ENCODE results near the gene CD300H. TPM values are rescaled to one million over a fixed set of nuclear protein-coding genes. Genes with fewer than 3 reads are reported as not detected.
"Not testable (repeated sequence)": the region's sequence is repeated elsewhere in the genome, so short reads cannot be mapped to it uniquely, and the experiment has no call there.

CD300H gene
- total RNA-seq, 1 experiment from 2014 or later = not detected

DNA sequence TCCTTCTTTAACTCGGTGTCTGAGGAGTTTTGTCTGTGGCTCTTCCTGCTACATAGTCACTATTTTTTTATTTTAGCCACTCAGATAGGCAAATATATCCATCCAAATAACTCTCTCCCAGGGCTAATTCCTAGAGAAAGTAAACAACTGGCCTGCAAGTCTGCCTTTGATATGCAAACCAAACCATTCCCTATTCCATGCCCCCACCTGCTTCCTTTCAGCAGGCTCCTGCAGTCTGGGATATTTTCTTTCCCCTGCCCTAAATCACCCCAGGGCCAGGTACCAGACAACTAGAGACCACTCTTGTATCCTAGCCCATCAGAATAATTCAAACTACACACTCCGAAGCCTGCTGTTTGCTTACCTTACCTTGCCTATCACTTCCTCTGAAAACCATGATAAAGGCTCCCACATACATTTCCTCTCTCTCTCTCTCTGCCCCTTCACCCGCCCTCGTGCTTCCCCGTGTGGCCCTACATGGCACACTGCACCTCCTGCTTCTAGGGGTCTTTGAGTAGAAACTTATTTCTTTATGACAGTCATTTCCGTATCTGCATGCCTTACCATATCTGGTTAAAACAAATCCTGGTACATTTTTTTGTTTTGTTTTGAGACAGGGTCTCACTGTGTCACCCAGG lies 8.3 kb downstream of the CD300H start:
- Histone ChIP-seq H3K27ac (ENCODE audit: low read depth, low read length, poor library complexity, severe bottlenecking) (no peak overlapping the region), H3K27me3 (replicated peaks; ENCODE audit: insufficient read depth, low read depth, low read length, poor library complexity) (peaks cover 1% of the 10 kb centered on the region), H3K9me3 (ENCODE audit: low read depth, low read length, poor library complexity, severe bottlenecking) (no peaks in the 10 kb centered on the region), H3K36me3 (ENCODE audit: insufficient read depth, low read length, poor library complexity, severe bottlenecking) (no peaks in the 10 kb centered on the region), H3K4me1 (ENCODE audit: insufficient read depth, low read length, poor library complexity, severe bottlenecking) (no peaks in the 10 kb centered on the region), H3K4me3 (ENCODE audit: low read depth, low read length, poor library complexity, severe bottlenecking) (no peak overlapping the region)
- intact Hi-C loops (cut with micrococcal nuclease; ENCODE audit: unreplicated experiment) = no loop called here
- ChIA-PET POLR2A (ENCODE audit: low non-redundant PET) (no interaction called here), CTCF (no interaction called here)
- BruUV-seq (replicated peaks) = no TSS peak
- no peak for DNase-seq (ENCODE audit: low spot score)
- TF ChIP-seq, protein P1, sequence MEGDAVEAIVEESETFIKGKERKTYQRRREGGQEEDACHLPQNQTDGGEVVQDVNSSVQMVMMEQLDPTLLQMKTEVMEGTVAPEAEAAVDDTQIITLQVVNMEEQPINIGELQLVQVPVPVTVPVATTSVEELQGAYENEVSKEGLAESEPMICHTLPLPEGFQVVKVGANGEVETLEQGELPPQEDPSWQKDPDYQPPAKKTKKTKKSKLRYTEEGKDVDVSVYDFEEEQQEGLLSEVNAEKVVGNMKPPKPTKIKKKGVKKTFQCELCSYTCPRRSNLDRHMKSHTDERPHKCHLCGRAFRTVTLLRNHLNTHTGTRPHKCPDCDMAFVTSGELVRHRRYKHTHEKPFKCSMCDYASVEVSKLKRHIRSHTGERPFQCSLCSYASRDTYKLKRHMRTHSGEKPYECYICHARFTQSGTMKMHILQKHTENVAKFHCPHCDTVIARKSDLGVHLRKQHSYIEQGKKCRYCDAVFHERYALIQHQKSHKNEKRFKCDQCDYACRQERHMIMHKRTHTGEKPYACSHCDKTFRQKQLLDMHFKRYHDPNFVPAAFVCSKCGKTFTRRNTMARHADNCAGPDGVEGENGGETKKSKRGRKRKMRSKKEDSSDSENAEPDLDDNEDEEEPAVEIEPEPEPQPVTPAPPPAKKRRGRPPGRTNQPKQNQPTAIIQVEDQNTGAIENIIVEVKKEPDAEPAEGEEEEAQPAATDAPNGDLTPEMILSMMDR (conservative IDR thresholded peaks at IDR 0.05; ENCODE audit: low read depth, low read length) = no peak
- TF ChIP-seq EZH2 (IDR thresholded peaks at IDR 0.05; ENCODE audit: borderline replicate concordance, low read depth, low read length, poor library complexity, severe bottlenecking) = no peak

DNA sequence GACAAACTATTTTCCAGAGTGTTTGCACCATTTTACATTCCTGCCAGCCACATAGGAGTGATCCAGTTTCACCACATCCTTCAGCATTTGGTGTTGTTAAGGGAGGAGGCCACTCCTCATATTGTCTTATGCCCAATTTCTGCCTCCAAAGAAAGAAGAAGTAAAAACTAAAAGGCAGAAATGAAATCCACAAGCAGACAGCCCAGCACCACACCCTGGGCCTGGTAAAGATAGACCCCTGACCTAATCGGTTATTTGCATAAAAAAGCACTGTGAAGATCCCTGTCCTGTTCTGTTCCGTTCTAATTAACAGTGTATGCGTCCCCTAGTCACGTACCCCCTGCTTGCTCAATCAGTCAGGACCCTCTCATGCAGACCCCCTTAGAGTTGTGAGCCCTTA lies 8.9 kb downstream of the CD300H start:
- H3K4me1 ChIP-seq (ENCODE audit: insufficient read depth, low read length, poor library complexity, severe bottlenecking); H3K36me3 ChIP-seq (ENCODE audit: insufficient read depth, low read length, poor library complexity, severe bottlenecking); CTCF ChIA-PET; H3K27ac ChIP-seq (ENCODE audit: low read depth, low read length, poor library complexity, severe bottlenecking); intact Hi-C loops (cut with micrococcal nuclease; ENCODE audit: unreplicated experiment); DNase-seq (ENCODE audit: low spot score); H3K4me3 ChIP-seq (ENCODE audit: low read depth, low read length, poor library complexity, severe bottlenecking); H3K27me3 ChIP-seq (replicated peaks; ENCODE audit: insufficient read depth, low read depth, low read length, poor library complexity); BruUV-seq (replicated peaks); POLR2A ChIA-PET (ENCODE audit: low non-redundant PET); H3K9me3 ChIP-seq (ENCODE audit: low read depth, low read length, poor library complexity, severe bottlenecking): not testable (repeated sequence)

DNA sequence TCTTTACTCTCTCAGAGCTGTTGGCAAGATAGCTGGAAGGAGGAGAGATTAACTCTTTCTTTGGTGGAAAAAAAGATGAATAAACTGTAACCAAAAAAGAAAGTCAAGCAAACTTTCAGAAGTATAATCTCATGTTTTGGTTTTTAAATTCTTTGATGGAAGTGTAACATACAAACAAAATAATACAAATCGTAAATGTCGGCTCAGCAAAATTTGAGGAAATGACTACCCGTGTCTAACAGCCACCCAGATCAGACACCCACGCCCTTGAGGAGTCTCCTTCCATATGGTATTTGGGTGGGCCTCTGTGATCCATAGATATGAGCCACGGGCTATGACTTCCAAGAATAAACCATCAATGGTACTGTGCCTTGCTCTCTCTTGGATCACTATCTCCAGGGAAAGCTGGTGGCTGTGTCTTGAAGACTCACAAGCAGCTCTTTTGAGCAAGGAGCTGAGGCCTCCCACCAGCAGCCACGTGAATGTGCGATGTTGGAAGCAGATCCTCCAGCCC lies 11.8 kb downstream of the CD300H start:
- CTCF ChIA-PET = interaction anchor here (0.6 kb wide), 1 partner anchor 250 kb away, joined by 6 read pairs; no protein-coding TSS in a partner anchor
- DNase-seq (ENCODE audit: low spot score) = no peak
- no peak overlapping the region for H3K27ac ChIP-seq (ENCODE audit: low read depth, low read length, poor library complexity, severe bottlenecking)
- intact Hi-C loops (cut with micrococcal nuclease; ENCODE audit: unreplicated experiment) = no loop called here
- POLR2A ChIA-PET (ENCODE audit: low non-redundant PET) = no interaction called here
- H3K9me3 ChIP-seq (ENCODE audit: low read depth, low read length, poor library complexity, severe bottlenecking) = no peaks in the 10 kb centered on the region
- BruUV-seq (replicated peaks) = no TSS peak
- TF ChIP-seq EZH2 (IDR thresholded peaks at IDR 0.05; ENCODE audit: borderline replicate concordance, low read depth, low read length, poor library complexity, severe bottlenecking) = no peak
- TF ChIP-seq, protein P1 (conservative IDR thresholded peaks at IDR 0.05; ENCODE audit: low read depth, low read length) = no peak
- H3K4me1 ChIP-seq (ENCODE audit: insufficient read depth, low read length, poor library complexity, severe bottlenecking) = no peaks in the 10 kb centered on the region
- H3K4me3 ChIP-seq (ENCODE audit: low read depth, low read length, poor library complexity, severe bottlenecking) = no peak overlapping the region
- no peaks in the 10 kb centered on the region for H3K36me3 ChIP-seq (ENCODE audit: insufficient read depth, low read length, poor library complexity, severe bottlenecking)
- H3K27me3 ChIP-seq (replicated peaks; ENCODE audit: insufficient read depth, low read depth, low read length, poor library complexity) = peaks cover 7% of the 10 kb centered on the region

DNA sequence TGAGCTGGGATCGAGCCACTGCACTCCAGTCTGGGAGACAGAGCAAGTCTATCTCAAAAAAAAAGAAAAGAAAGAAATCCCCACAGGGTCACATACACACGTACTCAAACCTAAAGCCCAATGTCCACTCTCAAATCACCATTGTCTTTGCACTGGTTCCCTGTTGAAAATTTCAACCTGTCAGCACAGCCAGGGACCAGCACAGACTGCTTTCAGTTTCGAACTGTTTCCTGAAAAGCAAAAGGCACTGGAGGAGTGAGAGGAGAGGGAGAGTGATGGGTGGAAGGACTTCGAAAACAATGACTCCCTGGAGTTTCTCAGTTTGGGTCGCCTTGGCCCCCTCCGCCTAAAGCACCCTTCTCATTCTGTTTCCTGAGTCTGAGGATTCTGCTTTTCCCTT lies 12.4 kb downstream of the CD300H start:
- BruUV-seq (replicated peaks) = no TSS peak
- Histone ChIP-seq H3K27ac (ENCODE audit: low read depth, low read length, poor library complexity, severe bottlenecking) (no peak overlapping the region), H3K4me1 (ENCODE audit: insufficient read depth, low read length, poor library complexity, severe bottlenecking) (no peaks in the 10 kb centered on the region), H3K4me3 (ENCODE audit: low read depth, low read length, poor library complexity, severe bottlenecking) (no peak overlapping the region), H3K36me3 (ENCODE audit: insufficient read depth, low read length, poor library complexity, severe bottlenecking) (no peaks in the 10 kb centered on the region), H3K27me3 (replicated peaks; ENCODE audit: insufficient read depth, low read depth, low read length, poor library complexity) (peaks cover 7% of the 10 kb centered on the region), H3K9me3 (ENCODE audit: low read depth, low read length, poor library complexity, severe bottlenecking) (no peaks in the 10 kb centered on the region)
- TF ChIP-seq, protein P1 (conservative IDR thresholded peaks at IDR 0.05; ENCODE audit: low read depth, low read length) = no peak
- TF ChIP-seq EZH2 (IDR thresholded peaks at IDR 0.05; ENCODE audit: borderline replicate concordance, low read depth, low read length, poor library complexity, severe bottlenecking) = no peak
- DNase-seq (ENCODE audit: low spot score) = no peak
- CTCF ChIA-PET = no interaction called here
- POLR2A ChIA-PET (ENCODE audit: low non-redundant PET) = no interaction called here
- intact Hi-C loops (cut with micrococcal nuclease; ENCODE audit: unreplicated experiment) = no loop called here
